Measurements from ENCODE around the gene OR51M1.

- TF ChIP-seq GATA2 (IDR thresholded peaks at IDR 0.05; ENCODE audit: low read depth, low read length) (no peak), GATA3 (IDR thresholded peaks at IDR 0.05; ENCODE audit: low read depth, low read length) (no peak)
Observed at GRCh38 chr11:5394091-5394490, 10.5 kb downstream of the OR51M1 start.
